Endothelial cell (in vitro differentiated cells): ENCODE results near the gene CHAF1B. TPM values are rescaled to one million over a fixed set of nuclear protein-coding genes. Genes with fewer than 3 reads are reported as not detected.
A peak's percentile ranks its signal among the peaks of the same experiment; 100 is the strongest.

Experiments
- DNase-seq: peaks from one replicate; pipeline ENCODE4 v3.0.0; 2021; ENCODE audit warnings: low spot score
- H3K27ac Mint-ChIP-seq: one replicate; pipeline ENCODE4 v1.8.0; 2021; ENCODE audit warnings: mixed read lengths, inconsistent platforms; ENCODE audit not compliant: unreplicated experiment
- H3K27me3 Mint-ChIP-seq: one replicate; pipeline ENCODE4 v1.8.0; 2021; ENCODE audit warnings: mild to moderate bottlenecking, moderate library complexity, mixed read lengths, inconsistent platforms; ENCODE audit not compliant: unreplicated experiment
- H3K36me3 Mint-ChIP-seq: one replicate; pipeline ENCODE4 v1.8.0; 2021; ENCODE audit warnings: mild to moderate bottlenecking, low read depth, mixed read lengths, inconsistent platforms; ENCODE audit not compliant: unreplicated experiment
- H3K4me1 Mint-ChIP-seq: one replicate; pipeline ENCODE4 v1.8.0; 2021; ENCODE audit warnings: mild to moderate bottlenecking, mixed read lengths, inconsistent platforms; ENCODE audit not compliant: unreplicated experiment
- H3K4me3 Mint-ChIP-seq: one replicate; pipeline ENCODE4 v1.8.0; 2021; ENCODE audit warnings: mild to moderate bottlenecking, mixed read lengths, inconsistent platforms; ENCODE audit not compliant: unreplicated experiment
- H3K9me3 Mint-ChIP-seq: one replicate; pipeline ENCODE4 v1.8.0; 2021; ENCODE audit warnings: mixed read lengths, inconsistent platforms; ENCODE audit not compliant: unreplicated experiment
- CTCF ChIP-seq: fragments of 200-600 bp; sonication (generic); IDR thresholded peaks from one replicate; pipeline ENCODE4 v1.5.0; 2021; ENCODE audit warnings: antibody characterized with exemption; ENCODE audit not compliant: unreplicated experiment
- total RNA-seq: library from RNA; stranded (reverse); fragmentation: NEBNext Ultra II Directional; extraction: Animal tissue kit (Norgen Biotek cat#: 25700); gene quantifications from one replicate; pipeline ENCODE4 v1.2.1, GENCODE V29; 2021; ENCODE audit not compliant: unreplicated experiment

CHAF1B gene
- total RNA-seq, 1 donor from 2014 or later = 6.2 TPM

GRCh38 chr21:36419241-36419640 is 34.0 kb downstream of the CHAF1B start:
- H3K27ac Mint-ChIP-seq = no peak overlapping the region
- TF ChIP-seq CTCF = no peak
- peaks cover 4% of the 10 kb centered on the region for H3K27me3 Mint-ChIP-seq
- H3K4me1 Mint-ChIP-seq = peaks cover 15% of the 10 kb centered on the region
- DNase-seq = no peak
- no peaks in the 10 kb centered on the region for H3K36me3 Mint-ChIP-seq
- no peak overlapping the region for H3K4me3 Mint-ChIP-seq
- no peaks in the 10 kb centered on the region for H3K9me3 Mint-ChIP-seq

- TF ChIP-seq CTCF = peak; percentile 76
- no peak overlapping the region for H3K4me3 Mint-ChIP-seq
These were observed 34.8 kb downstream of the CHAF1B start for GRCh38 chr21:36419996-36420395.

GRCh38 chr21:36420571-36421339 is 35.6 kb downstream of the CHAF1B start:
- Mint-ChIP-seq H3K27ac (no peak overlapping the region), H3K36me3 (no peaks in the 10 kb centered on the region), H3K9me3 (no peaks in the 10 kb centered on the region), H3K4me3 (no peak overlapping the region), H3K4me1 (peaks cover 14% of the 10 kb centered on the region), H3K27me3 (peaks cover 4% of the 10 kb centered on the region)
- DNase-seq = no peak
- TF ChIP-seq CTCF = no peak

More at GRCh38 chr21:36419996-36420395, 34.8 kb downstream of the CHAF1B start:
- H3K27me3 Mint-ChIP-seq = peaks cover 4% of the 10 kb centered on the region
- H3K27ac Mint-ChIP-seq = no peak overlapping the region
- peaks cover 14% of the 10 kb centered on the region for H3K4me1 Mint-ChIP-seq
- no peaks in the 10 kb centered on the region for H3K9me3 Mint-ChIP-seq
- no peaks in the 10 kb centered on the region for H3K36me3 Mint-ChIP-seq
- DNase-seq = peak; percentile 86

GRCh38 chr21:36422279-36423098 is 37.3 kb downstream of the CHAF1B start:
- no peak overlapping the region for H3K4me3 Mint-ChIP-seq
- H3K27me3 Mint-ChIP-seq = peaks cover 4% of the 10 kb centered on the region
- no peaks in the 10 kb centered on the region for H3K36me3 Mint-ChIP-seq
- TF ChIP-seq CTCF = peak; percentile 84
- peaks cover 14% of the 10 kb centered on the region for H3K4me1 Mint-ChIP-seq
- no peaks in the 10 kb centered on the region for H3K9me3 Mint-ChIP-seq
- H3K27ac Mint-ChIP-seq = no peak overlapping the region
- DNase-seq = peak; percentile 71
